Erythroblast (primary cell): Measurements from ENCODE around the gene UBE2K.
"Not testable (repeated sequence)": the region's sequence is repeated elsewhere in the genome, so short reads cannot be mapped to it uniquely, and the experiment has no call there.

Experiments
- GATA1 ChIP-seq: IDR thresholded peaks from 2 replicates; pipeline ENCODE4 v1.6.1; 2011; ENCODE audit warnings: low read depth, mild to moderate bottlenecking, control low read depth, low read length, moderate library complexity
- POLR2A ChIP-seq: IDR thresholded peaks from 2 replicates; pipeline ENCODE4 v1.6.1; 2011; ENCODE audit warnings: mild to moderate bottlenecking, low read length

- not testable (repeated sequence) for TF ChIP-seq POLR2A, GATA1
These were observed 22.3 kb upstream of the UBE2K start for GRCh38 chr4:39675681-39676080.
